ENCODE data around the gene OXCT1.

The OXCT1 gene

GRCh38 chr5:41794471-41794870, 75.8 kb downstream of the OXCT1 start:
- TF ChIP-seq CTCF (IDR thresholded peaks at IDR 0.05; ENCODE audit: insufficient read depth, low read depth, low read length, missing control alignments): no peak
- peak; percentile 90 for DNase-seq (ENCODE audit: low read depth)
- no peak overlapping the region for H3K4me3 ChIP-seq (ENCODE audit: low read length)

GRCh38 chr5:41793141-41793770, 77.0 kb downstream of the OXCT1 start:
- peak; percentile 73 for DNase-seq (ENCODE audit: low read depth)
- TF ChIP-seq CTCF (IDR thresholded peaks at IDR 0.05; ENCODE audit: insufficient read depth, low read depth, low read length, missing control alignments): no peak
- H3K4me3 ChIP-seq (ENCODE audit: low read length): no peak overlapping the region

- TF ChIP-seq CTCF (IDR thresholded peaks at IDR 0.05; ENCODE audit: insufficient read depth, low read depth, low read length, missing control alignments): no peak
- no peak overlapping the region for H3K4me3 ChIP-seq (ENCODE audit: low read length)
- no peak for DNase-seq (ENCODE audit: low read depth)
Measured at GRCh38 chr5:41790038-41790776, 80.0 kb downstream of the OXCT1 start.

GRCh38 chr5:41789434-41789833, 80.8 kb downstream of the OXCT1 start:
- TF ChIP-seq CTCF (IDR thresholded peaks at IDR 0.05; ENCODE audit: insufficient read depth, low read depth, low read length, missing control alignments): no peak
- H3K4me3 ChIP-seq (ENCODE audit: low read length): no peak overlapping the region
- no peak for DNase-seq (ENCODE audit: low read depth)

- peak; percentile 7 for DNase-seq (ENCODE audit: low read depth)
- no peak overlapping the region for H3K4me3 ChIP-seq (ENCODE audit: low read length)
- TF ChIP-seq CTCF (IDR thresholded peaks at IDR 0.05; ENCODE audit: insufficient read depth, low read depth, low read length, missing control alignments): no peak
Measured at GRCh38 chr5:41788941-41789368, 81.3 kb downstream of the OXCT1 start.

- DNase-seq (ENCODE audit: low read depth): no peak
- no peak overlapping the region for H3K4me3 ChIP-seq (ENCODE audit: low read length)
- no peak for TF ChIP-seq CTCF (IDR thresholded peaks at IDR 0.05; ENCODE audit: insufficient read depth, low read depth, low read length, missing control alignments)
Measured at GRCh38 chr5:41787265-41787664, 83.0 kb downstream of the OXCT1 start.

All from epithelial cell of esophagus (primary cell).